ENCODE measurements around the gene SDC4. TPM values are rescaled to one million over a fixed set of nuclear protein-coding genes. Genes with fewer than 3 reads are reported as not detected.
"Not testable (repeated sequence)": the region's sequence is repeated elsewhere in the genome, so short reads cannot be mapped to it uniquely, and the experiment has no call there.

Gene SDC4
- total and polyA plus RNA-seq, 2 donors: 28.9 to 110 TPM

GRCh38 chr20:45358282-45359068 is 10.3 kb upstream of the SDC4 start:
- peak overlapping the region; percentile 77 for H3K27ac ChIP-seq (ENCODE audit: low read depth)
- no peaks in the 10 kb centered on the region for H3K36me3 ChIP-seq (ENCODE audit: insufficient read depth)
- no peak for DNase-seq (ENCODE audit: extremely low spot score)
- no peak overlapping the region for H3K4me3 ChIP-seq (ENCODE audit: low read depth, low read length)
- peaks cover 3% of the 10 kb centered on the region for H3K4me1 ChIP-seq (ENCODE audit: insufficient read depth)
- 25% methylated on average over 10 of the region's 10 CpGs for WGBS

DNA sequence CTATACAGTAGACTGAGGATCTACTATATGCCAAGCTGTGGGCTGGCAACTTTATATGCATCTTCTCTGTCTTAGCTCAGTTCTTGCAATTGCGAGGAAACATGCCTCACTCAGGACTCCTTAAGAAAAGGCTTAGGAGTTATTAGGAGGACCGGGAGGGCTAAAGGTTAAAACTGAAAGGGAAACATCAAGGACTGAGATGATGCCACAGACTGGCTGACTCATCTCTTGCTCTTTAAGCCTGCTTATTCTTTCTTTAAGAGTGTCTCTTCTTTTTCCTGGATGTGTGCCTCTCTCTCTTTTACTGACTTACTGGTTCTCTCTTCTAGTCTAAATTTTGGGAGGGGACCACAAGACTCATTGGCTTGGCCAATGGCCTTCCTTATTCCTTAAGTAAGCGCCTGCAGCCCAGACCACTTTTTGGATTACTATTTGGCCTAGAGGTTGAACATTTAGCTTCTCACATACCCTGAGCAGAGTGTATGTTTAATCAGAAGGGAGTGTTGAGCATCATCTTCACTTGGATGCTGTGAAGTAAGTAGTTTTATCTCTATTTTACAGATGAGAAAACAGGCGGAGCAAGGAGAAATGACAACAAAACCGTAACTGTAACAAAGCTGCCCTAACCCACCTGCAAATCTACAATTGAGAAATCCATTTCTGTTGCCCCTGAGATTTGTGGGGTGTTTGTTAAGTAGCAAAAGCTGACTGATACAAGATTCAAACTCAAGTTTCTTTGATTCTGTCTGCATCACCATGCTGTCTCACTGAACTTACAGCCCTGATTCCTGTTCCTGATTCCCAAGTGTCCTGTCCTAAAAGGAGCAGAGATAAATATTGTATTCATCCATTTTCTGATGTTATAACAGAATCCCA is 7.2 kb upstream of the SDC4 start:
- 39% methylated on average over 5 of the region's 5 CpGs for WGBS
- H3K27ac ChIP-seq (ENCODE audit: low read depth): peak overlapping the region; percentile 73
- no peak for DNase-seq (ENCODE audit: extremely low spot score)
- peaks cover 1% of the 10 kb centered on the region for H3K4me1 ChIP-seq (ENCODE audit: insufficient read depth)
- no peak overlapping the region for H3K4me3 ChIP-seq (ENCODE audit: low read depth, low read length)
- H3K36me3 ChIP-seq (ENCODE audit: insufficient read depth): no peaks in the 10 kb centered on the region

GRCh38 chr20:45354423-45355208 is 6.4 kb upstream of the SDC4 start:
- DNase-seq (ENCODE audit: extremely low spot score): no peak
- H3K4me1 ChIP-seq (ENCODE audit: insufficient read depth): peaks cover 1% of the 10 kb centered on the region
- WGBS: 57% methylated on average over 9 of the region's 9 CpGs
- H3K36me3 ChIP-seq (ENCODE audit: insufficient read depth): no peaks in the 10 kb centered on the region
- no peak overlapping the region for H3K4me3 ChIP-seq (ENCODE audit: low read depth, low read length)
- H3K27ac ChIP-seq (ENCODE audit: low read depth): peak overlapping the region; percentile 16

DNA sequence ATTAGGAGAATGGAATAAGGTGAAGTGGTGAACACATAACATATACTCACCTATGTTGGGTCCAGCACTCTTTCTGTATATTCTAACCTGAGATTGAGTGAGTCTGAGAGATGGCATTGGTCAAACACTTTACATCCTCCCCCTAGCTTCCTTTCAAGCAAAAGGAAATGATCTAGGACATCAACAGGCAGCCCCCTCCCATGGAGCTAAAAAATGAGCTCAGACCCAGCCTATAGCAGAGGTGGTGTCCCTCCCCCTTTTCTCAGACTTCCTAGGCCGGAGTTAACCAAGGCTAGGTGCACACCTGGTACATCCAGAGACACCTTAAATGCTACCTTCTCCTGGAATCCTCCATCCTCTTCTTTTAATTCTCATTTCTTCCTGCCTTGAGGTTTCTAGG is 5.5 kb upstream of the SDC4 start:
- no peak for DNase-seq (ENCODE audit: extremely low spot score)
- Histone ChIP-seq H3K4me3 (ENCODE audit: low read depth, low read length) (no peak overlapping the region), H3K4me1 (ENCODE audit: insufficient read depth) (peaks cover under 1% of the 10 kb centered on the region), H3K36me3 (ENCODE audit: insufficient read depth) (no peaks in the 10 kb centered on the region), H3K27ac (ENCODE audit: low read depth) (no peak overlapping the region)
- WGBS: 91% methylated on average over 1 of the region's 1 CpG

DNA sequence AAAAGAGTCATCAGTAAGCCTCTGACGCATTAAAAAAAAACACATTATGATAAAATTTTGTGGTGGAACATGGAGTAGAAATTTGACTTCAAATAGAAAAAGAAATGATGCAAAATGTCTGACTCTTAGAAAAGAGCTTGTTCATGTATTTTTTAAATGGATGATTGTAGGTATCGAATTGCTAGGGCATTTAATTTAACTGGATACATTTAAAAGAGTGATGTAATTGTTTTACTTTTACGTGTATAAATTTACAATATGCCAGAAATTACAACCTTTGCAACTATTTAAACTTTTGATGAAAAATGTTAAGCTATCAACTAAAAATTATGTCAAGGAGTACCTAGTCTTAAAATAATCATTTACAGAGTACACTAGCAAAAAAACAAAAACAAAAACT is 4.5 kb upstream of the SDC4 start:
- no peak for DNase-seq (ENCODE audit: extremely low spot score)
- WGBS: 79% methylated on average over 3 of the region's 3 CpGs
- H3K36me3 ChIP-seq (ENCODE audit: insufficient read depth): no peaks in the 10 kb centered on the region
- no peak overlapping the region for H3K4me3 ChIP-seq (ENCODE audit: low read depth, low read length)
- no peaks in the 10 kb centered on the region for H3K4me1 ChIP-seq (ENCODE audit: insufficient read depth)
- H3K27ac ChIP-seq (ENCODE audit: low read depth): no peak overlapping the region

- not testable (repeated sequence) for H3K4me1 ChIP-seq (ENCODE audit: insufficient read depth); H3K4me3 ChIP-seq (ENCODE audit: low read depth, low read length); H3K36me3 ChIP-seq (ENCODE audit: insufficient read depth); H3K27ac ChIP-seq (ENCODE audit: low read depth); DNase-seq (ENCODE audit: extremely low spot score)
- WGBS: 96% methylated on average over 10 of the region's 10 CpGs
These were observed 2.6 kb upstream of the SDC4 start for GRCh38 chr20:45350795-45351194.

DNA sequence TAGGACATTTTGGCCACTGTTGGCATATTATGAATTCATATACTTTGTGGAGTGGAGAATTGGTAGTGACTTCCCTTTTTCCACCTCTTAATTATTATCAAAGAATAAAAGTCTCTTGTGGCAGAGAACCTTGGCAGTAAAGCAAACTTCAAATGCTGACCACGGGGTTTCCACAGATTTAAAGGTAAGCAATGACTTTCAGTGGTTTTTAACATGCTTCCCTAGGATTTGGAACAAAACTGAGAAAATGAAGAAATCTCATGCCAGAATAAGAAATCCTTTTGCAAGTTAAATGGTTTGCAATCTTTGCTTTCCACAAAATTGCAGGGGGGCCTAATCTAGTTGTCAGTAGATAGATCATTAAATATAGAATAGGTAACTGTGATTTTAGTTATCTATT is 2.0 kb upstream of the SDC4 start:
- H3K36me3 ChIP-seq (ENCODE audit: insufficient read depth): no peaks in the 10 kb centered on the region
- H3K27ac ChIP-seq (ENCODE audit: low read depth): no peak overlapping the region
- no peak overlapping the region for H3K4me3 ChIP-seq (ENCODE audit: low read depth, low read length)
- WGBS: 53% methylated on average over 1 of the region's 1 CpG
- H3K4me1 ChIP-seq (ENCODE audit: insufficient read depth): no peaks in the 10 kb centered on the region
- DNase-seq (ENCODE audit: extremely low spot score): no peak

- no peak for DNase-seq (ENCODE audit: extremely low spot score)
- Histone ChIP-seq H3K4me3 (ENCODE audit: low read depth, low read length) (peak overlapping the region; percentile 66), H3K27ac (ENCODE audit: low read depth) (peak overlapping the region; percentile 87), H3K36me3 (ENCODE audit: insufficient read depth) (no peaks in the 10 kb centered on the region), H3K4me1 (ENCODE audit: insufficient read depth) (no peaks in the 10 kb centered on the region)
- 17% methylated on average over 10 of the region's 10 CpGs for WGBS
These were observed 808 bp downstream of the SDC4 start for GRCh38 chr20:45347297-45347935.

DNA sequence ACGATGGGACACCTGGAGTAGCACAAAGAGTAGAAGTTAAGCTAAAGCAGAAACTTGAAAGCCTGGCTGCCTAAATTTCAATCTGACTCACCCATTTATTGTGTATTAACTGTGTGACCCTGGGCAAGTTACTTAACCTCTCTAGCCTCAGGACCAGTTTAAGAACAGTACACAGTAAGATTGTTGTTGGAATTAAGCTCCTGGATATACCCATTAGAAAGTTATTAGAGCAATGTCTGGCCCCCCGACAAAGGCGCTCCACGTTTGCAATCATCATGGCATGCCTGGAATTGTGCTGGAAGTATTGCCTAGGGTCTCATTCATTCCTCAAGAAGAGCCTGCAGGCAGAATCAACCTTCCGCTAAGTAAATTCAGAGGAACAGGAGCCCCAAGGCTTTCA is 1.4 kb downstream of the SDC4 start:
- 52% methylated on average over 5 of the region's 5 CpGs for WGBS
- Histone ChIP-seq H3K4me3 (ENCODE audit: low read depth, low read length) (peak overlapping the region; percentile 66), H3K4me1 (ENCODE audit: insufficient read depth) (no peaks in the 10 kb centered on the region), H3K27ac (ENCODE audit: low read depth) (peak overlapping the region; percentile 43), H3K36me3 (ENCODE audit: insufficient read depth) (no peaks in the 10 kb centered on the region)
- no peak for DNase-seq (ENCODE audit: extremely low spot score)

- no peaks in the 10 kb centered on the region for H3K36me3 ChIP-seq (ENCODE audit: insufficient read depth)
- WGBS: 66% methylated on average over 3 of the region's 3 CpGs
- H3K4me3 ChIP-seq (ENCODE audit: low read depth, low read length): peak overlapping the region; percentile 22
- peak overlapping the region; percentile 49 for H3K27ac ChIP-seq (ENCODE audit: low read depth)
- no peaks in the 10 kb centered on the region for H3K4me1 ChIP-seq (ENCODE audit: insufficient read depth)
- DNase-seq (ENCODE audit: extremely low spot score): no peak
These were observed 1.9 kb downstream of the SDC4 start for GRCh38 chr20:45346291-45346718.

GRCh38 chr20:45345104-45345936 is 2.9 kb downstream of the SDC4 start:
- Histone ChIP-seq H3K4me3 (ENCODE audit: low read depth, low read length) (no peak overlapping the region), H3K4me1 (ENCODE audit: insufficient read depth) (no peaks in the 10 kb centered on the region), H3K36me3 (ENCODE audit: insufficient read depth) (no peaks in the 10 kb centered on the region), H3K27ac (ENCODE audit: low read depth) (peak overlapping the region; percentile 91)
- WGBS: 69% methylated on average over 9 of the region's 9 CpGs
- DNase-seq (ENCODE audit: extremely low spot score): no peak

DNA sequence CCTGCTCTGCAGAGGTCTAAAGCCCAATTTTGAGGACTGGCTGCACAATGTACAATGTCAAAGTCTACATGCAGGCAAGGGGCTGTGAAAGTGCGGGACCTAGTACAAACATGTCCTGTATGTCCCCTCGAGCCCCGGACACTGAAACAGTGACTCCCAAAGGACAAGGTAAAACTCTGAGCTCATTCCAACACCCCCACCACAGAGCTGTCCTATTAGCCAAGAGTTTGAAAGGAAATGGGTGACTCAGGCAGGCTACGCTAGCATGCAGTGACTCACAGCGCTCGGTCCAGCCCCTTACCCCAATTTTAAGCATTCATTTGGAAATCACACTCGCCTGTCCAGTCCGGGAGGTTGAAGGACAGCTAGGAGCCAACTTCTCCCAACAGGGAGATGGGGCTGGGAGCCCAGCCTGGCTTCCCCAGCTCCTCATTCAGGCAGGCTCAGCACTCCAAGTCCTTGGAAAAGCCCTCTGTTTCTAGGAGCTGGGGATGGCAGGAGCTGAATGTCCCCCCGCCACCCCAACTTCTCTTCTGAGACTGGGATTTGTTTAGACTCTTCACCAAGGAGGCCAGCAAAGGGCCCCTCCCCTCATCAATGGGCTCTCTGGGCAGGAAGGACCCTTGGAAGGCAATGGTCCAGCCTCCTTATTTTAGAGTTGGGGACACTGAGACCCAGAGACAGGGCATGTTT is 3.9 kb downstream of the SDC4 start:
- no peaks in the 10 kb centered on the region for H3K4me1 ChIP-seq (ENCODE audit: insufficient read depth)

More for the DNA sequence above, 3.9 kb downstream of the SDC4 start:
- Histone ChIP-seq H3K36me3 (ENCODE audit: insufficient read depth) (no peaks in the 10 kb centered on the region), H3K27ac (ENCODE audit: low read depth) (peak overlapping the region; percentile 95), H3K4me3 (ENCODE audit: low read depth, low read length) (no peak overlapping the region)
- no peak for DNase-seq (ENCODE audit: extremely low spot score)
- WGBS: 42% methylated on average over 9 of the region's 9 CpGs
